ENCODE measurements around the gene PSME2. TPM values are rescaled to one million over a fixed set of nuclear protein-coding genes. Genes with fewer than 3 reads are reported as not detected.
A peak's percentile ranks its signal among the peaks of the same experiment; 100 is the strongest.

Gene PSME2
- polyA plus RNA-seq, 3 donors = 237 to 593 (median 579) TPM

DNA sequence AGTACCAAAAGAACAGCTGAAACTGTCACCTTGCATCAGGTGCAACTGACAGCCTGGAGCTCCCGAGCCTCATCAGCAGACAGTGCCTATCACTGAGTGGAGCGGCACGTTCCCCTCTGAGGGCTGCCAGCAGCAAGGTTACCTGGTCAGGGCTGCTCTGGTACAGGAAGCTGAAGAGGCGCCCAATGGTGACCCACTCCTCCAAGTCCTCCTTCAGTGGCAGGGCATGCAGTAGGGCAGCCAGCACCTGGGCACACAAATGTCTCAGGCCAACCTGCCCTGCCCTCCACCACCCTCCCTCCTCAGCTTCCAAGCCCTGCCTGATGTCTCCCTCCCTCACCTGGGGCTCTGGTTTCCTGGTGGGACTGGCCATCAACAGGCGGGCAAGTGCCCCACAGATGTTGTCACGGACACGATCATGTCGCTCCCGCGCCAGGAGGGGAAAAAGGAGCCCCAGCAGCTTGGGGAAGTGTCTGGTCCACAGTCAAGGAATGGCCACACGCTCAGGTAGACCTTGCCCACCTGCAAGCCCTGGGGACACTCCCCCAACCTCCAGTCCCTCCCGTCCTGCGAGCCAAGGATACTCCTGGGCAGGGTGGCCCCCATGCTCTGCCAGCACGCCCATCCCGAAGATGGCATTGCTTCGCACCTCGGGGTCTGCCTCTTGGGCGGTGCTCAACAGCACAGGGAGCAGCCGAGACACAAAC lies 35.1 kb upstream of the PSME2 start:
- WGBS (ENCODE audit: insufficient coverage) = 97% methylated on average over 18 of the region's 19 CpGs

DNA sequence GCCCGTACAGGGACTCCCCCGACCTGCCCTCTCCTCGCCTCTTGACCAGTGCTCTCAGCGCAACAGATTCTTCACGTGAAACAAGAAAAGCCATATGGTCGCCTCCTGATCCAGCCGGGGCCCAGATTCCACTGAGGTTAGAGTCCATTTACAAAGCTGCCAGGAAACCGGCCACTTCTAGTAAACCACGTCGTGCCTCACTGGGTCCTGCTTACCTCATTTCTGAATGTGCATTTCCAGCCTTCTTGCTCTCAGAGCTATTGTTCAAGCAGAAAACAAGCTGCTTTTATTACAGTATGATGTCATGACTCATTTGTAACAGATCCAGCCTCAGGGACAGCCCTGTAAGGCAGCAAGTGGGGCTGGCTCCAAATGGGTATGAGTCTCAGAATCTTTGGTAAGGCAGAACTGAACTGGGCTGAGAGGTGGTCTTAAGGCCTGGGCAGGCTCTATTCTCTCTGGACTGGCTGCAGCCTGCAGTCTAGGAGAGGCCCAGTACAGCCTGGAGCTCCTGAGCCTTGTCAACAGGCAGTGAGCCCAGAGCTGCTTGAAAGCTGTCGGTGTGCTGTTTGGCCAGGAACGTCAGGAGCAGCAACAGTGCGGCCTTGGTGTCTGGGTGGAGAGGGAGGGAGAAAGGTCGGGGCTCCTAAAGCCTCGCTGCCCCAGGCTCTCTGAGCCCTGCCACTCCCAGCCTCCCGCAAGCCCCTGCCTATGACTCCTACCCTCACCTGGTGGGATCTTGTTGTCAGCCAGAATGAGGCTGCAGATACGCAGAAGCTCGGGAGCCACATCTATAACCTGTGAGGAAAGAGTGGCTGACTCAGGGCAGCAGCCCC lies 33.8 kb upstream of the PSME2 start:
- Histone ChIP-seq H3K4me2 (replicated peaks; ENCODE audit: extremely low read depth, low read length, poor library complexity, severe bottlenecking) (no peak overlapping the region), H3K4me3 (replicated peaks in 1 of 3; ENCODE audit: low read depth in 2 of 3, low read length in 3 of 3) (no peak overlapping the region), H3K79me2 (ENCODE audit: insufficient read depth, low read length) (no peaks in the 10 kb centered on the region), H3K27me3 (ENCODE audit: control insufficient read depth in 2 of 2, insufficient read depth in 2 of 2, low read length in 2 of 2) (no peaks in the 10 kb centered on the region), H3K9ac (ENCODE audit: insufficient read depth, low read length, poor library complexity, severe bottlenecking) (no peak overlapping the region), H3K4me1 (ENCODE audit: control insufficient read depth in 1 of 2, insufficient read depth in 2 of 2, low read length in 2 of 2) (no peaks in the 10 kb centered on the region), H3K9me3 (replicated peaks in 1 of 2; ENCODE audit: control insufficient read depth in 1 of 2, insufficient read depth in 1 of 2, low read length in 2 of 2) (no peaks in the 10 kb centered on the region), H2AFZ (ENCODE audit: insufficient read depth, low read depth, low read length, poor library complexity, severe bottlenecking) (no peak overlapping the region), H3K27ac (ENCODE audit: low read depth in 1 of 2, low read length in 2 of 2) (no peak overlapping the region), H3K36me3 (replicated peaks in 1 of 2; ENCODE audit: control insufficient read depth in 1 of 2, insufficient read depth in 2 of 2, low read length in 2 of 2) (peaks cover 72 to 96% of the 10 kb centered on the region in 2 donors), H4K20me1 (ENCODE audit: insufficient read depth, low read length) (no peaks in the 10 kb centered on the region)
- Mint-ChIP-seq H3K27me3 (ENCODE audit: low read depth in 3 of 3) (peaks cover 0 to 1% (median 0%) of the 10 kb centered on the region in 3 donors), H3K4me1 (no peaks in the 10 kb centered on the region), H3K36me3 (peaks cover 76 to 97% of the 10 kb centered on the region in 2 donors), H3K9me3 (no peaks in the 10 kb centered on the region), H3K4me3 (no peak overlapping the region), H3K27ac (no peak overlapping the region)
- no peak for DNase-seq
- TF ChIP-seq, protein P1, sequence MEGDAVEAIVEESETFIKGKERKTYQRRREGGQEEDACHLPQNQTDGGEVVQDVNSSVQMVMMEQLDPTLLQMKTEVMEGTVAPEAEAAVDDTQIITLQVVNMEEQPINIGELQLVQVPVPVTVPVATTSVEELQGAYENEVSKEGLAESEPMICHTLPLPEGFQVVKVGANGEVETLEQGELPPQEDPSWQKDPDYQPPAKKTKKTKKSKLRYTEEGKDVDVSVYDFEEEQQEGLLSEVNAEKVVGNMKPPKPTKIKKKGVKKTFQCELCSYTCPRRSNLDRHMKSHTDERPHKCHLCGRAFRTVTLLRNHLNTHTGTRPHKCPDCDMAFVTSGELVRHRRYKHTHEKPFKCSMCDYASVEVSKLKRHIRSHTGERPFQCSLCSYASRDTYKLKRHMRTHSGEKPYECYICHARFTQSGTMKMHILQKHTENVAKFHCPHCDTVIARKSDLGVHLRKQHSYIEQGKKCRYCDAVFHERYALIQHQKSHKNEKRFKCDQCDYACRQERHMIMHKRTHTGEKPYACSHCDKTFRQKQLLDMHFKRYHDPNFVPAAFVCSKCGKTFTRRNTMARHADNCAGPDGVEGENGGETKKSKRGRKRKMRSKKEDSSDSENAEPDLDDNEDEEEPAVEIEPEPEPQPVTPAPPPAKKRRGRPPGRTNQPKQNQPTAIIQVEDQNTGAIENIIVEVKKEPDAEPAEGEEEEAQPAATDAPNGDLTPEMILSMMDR (IDR thresholded peaks at IDR 0.05) = no peak
- intact Hi-C loops (cut with micrococcal nuclease) = no loop called here
- WGBS (ENCODE audit: insufficient coverage) = 93% methylated on average over 11 of the region's 18 CpGs

More for the DNA sequence above, 35.1 kb upstream of the PSME2 start:
- Histone ChIP-seq H3K4me1 (ENCODE audit: control insufficient read depth in 1 of 2, insufficient read depth in 2 of 2, low read length in 2 of 2) (no peaks in the 10 kb centered on the region), H4K20me1 (ENCODE audit: insufficient read depth, low read length) (no peaks in the 10 kb centered on the region), H3K79me2 (ENCODE audit: insufficient read depth, low read length) (no peaks in the 10 kb centered on the region), H3K27me3 (ENCODE audit: control insufficient read depth in 2 of 2, insufficient read depth in 2 of 2, low read length in 2 of 2) (no peaks in the 10 kb centered on the region), H2AFZ (ENCODE audit: insufficient read depth, low read depth, low read length, poor library complexity, severe bottlenecking) (no peak overlapping the region), H3K9me3 (replicated peaks in 1 of 2; ENCODE audit: control insufficient read depth in 1 of 2, insufficient read depth in 1 of 2, low read length in 2 of 2) (no peaks in the 10 kb centered on the region), H3K4me2 (replicated peaks; ENCODE audit: extremely low read depth, low read length, poor library complexity, severe bottlenecking) (no peak overlapping the region), H3K36me3 (replicated peaks in 1 of 2; ENCODE audit: control insufficient read depth in 1 of 2, insufficient read depth in 2 of 2, low read length in 2 of 2) (peaks cover 68 to 98% of the 10 kb centered on the region in 2 donors), H3K4me3 (replicated peaks in 1 of 3; ENCODE audit: low read depth in 2 of 3, low read length in 3 of 3) (no peak overlapping the region), H3K27ac (ENCODE audit: low read depth in 1 of 2, low read length in 2 of 2) (no peak overlapping the region), H3K9ac (ENCODE audit: insufficient read depth, low read length, poor library complexity, severe bottlenecking) (no peak overlapping the region)
- TF ChIP-seq, protein P1 (IDR thresholded peaks at IDR 0.05) = no peak
- Mint-ChIP-seq H3K4me3 (no peak overlapping the region), H3K27ac (peak overlapping the region in 3 of 7 donors; percentile 28 to 68 (median 42)), H3K4me1 (no peaks in the 10 kb centered on the region), H3K9me3 (no peaks in the 10 kb centered on the region), H3K27me3 (ENCODE audit: low read depth in 3 of 3) (peaks cover 0 to 1% (median 0%) of the 10 kb centered on the region in 3 donors), H3K36me3 (peaks cover 77 to 98% of the 10 kb centered on the region in 2 donors)
- intact Hi-C loops (cut with micrococcal nuclease) = no loop called here
- DNase-seq = no peak
